Activated naive CD4-positive, alpha-beta T cell treated with anti-CD3 and anti-CD28 coated beads, Interleukin-2, amount 10 ng/mL, durations not matched to agents 7 days and 5 days (primary cell): ENCODE data around the gene MDH1.

ENCODE experiments used
- CTCF ChIA-PET: fragments of 350-600 bp; sonication (Branson Sonifier 250); formaldehyde crosslinking; loops from one replicate; lab custom pipeline; 2021; ENCODE audit warnings: antibody characterized with exemption; lab: Charles Lee
- DNase-seq: peaks from one replicate; pipeline ENCODE4 v3.0.0-alpha.2; 2020
- H3K27ac Mint-ChIP-seq: one replicate; pipeline ENCODE4 v1.8.0; 2021; ENCODE audit warnings: mild to moderate bottlenecking, moderate library complexity, mixed read lengths
- H3K27me3 Mint-ChIP-seq: one replicate; pipeline ENCODE4 v1.8.0; 2021; ENCODE audit warnings: mild to moderate bottlenecking, mixed read lengths
- H3K36me3 Mint-ChIP-seq: one replicate; pipeline ENCODE4 v1.8.0; 2021; ENCODE audit warnings: mixed read lengths
- H3K4me1 Mint-ChIP-seq: one replicate; pipeline ENCODE4 v1.8.0; 2021; ENCODE audit warnings: mixed read lengths
- H3K4me3 Mint-ChIP-seq: one replicate; pipeline ENCODE4 v1.8.0; 2021; ENCODE audit warnings: mild to moderate bottlenecking, moderate library complexity, mixed read lengths
- H3K9me3 Mint-ChIP-seq: one replicate; pipeline ENCODE4 v1.8.0; 2021; ENCODE audit warnings: mixed read lengths

Gene MDH1

DNA sequence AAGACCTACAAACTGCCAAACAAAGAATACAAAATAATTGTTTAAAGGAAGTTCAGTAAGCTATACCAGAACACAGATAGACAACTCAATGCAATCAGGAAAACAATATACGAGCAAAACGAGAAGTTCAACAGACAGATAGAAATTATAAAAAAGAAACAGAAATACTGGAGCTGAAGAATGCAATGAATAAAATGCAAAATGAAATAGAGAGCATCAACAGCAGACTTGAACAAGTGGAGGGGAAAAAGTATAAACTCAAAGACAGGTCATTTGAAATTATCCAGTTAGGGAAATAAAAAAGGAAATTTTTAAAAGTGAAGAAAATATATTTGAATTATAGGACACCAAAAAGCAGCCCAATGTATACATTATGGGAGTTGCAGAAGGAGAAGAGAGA, 43.6 kb downstream of the MDH1 start:
- Mint-ChIP-seq H3K27ac (no peak overlapping the region), H3K4me3 (no peak overlapping the region), H3K9me3 (peaks cover 10% of the 10 kb centered on the region), H3K36me3 (peaks cover 3% of the 10 kb centered on the region), H3K27me3 (no peaks in the 10 kb centered on the region), H3K4me1 (no peaks in the 10 kb centered on the region)
- CTCF ChIA-PET: no interaction called here
- no peak for DNase-seq

DNA sequence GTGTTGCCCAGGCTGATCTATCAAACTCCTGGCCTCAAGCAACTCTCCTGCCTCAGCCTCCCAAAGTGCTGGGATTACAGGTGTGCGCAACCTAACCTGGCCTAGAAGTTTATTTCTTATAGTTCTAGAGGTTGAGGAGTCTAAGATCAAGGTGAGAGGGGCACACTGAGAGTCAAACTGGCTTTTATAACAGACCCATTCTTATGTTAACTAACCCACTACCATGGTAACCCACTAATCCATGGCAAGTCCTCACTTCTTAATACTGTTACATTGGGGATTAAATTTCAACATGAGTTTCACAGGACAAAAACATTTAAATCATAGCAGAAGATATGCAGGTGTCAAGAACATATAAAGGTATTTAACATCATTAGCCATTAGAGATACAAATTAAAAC, 50.6 kb downstream of the MDH1 start:
- Mint-ChIP-seq H3K27ac (no peak overlapping the region), H3K9me3 (peaks cover 4% of the 10 kb centered on the region), H3K27me3 (peaks cover 7% of the 10 kb centered on the region), H3K36me3 (no peaks in the 10 kb centered on the region), H3K4me1 (no peaks in the 10 kb centered on the region), H3K4me3 (no peak overlapping the region)
- CTCF ChIA-PET: no interaction called here
- no peak for DNase-seq

DNA sequence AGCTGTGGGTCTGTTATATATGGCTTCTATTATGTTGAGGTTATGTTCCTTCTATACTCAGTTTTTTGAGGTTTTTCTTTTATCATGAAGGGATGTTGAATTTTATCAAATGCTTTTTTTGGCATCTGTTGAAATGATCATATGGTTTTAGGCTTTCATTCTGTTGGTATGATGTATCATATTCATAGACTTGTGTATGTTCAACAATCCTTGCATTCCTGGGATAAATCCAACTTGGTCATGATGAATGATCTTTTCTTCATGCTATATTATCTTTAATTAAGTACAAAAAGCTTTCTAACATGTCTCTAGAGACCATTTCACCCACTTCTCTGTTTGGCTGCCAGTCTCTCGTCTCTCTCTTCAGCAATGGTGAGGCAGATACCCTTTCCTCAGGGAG, 54.2 kb downstream of the MDH1 start:
- no peaks in the 10 kb centered on the region for H3K4me1 Mint-ChIP-seq
- H3K4me3 Mint-ChIP-seq: no peak overlapping the region
- H3K27me3 Mint-ChIP-seq: peaks cover 7% of the 10 kb centered on the region
- no peaks in the 10 kb centered on the region for H3K36me3 Mint-ChIP-seq
- DNase-seq: no peak
- no peak overlapping the region for H3K27ac Mint-ChIP-seq
- no peaks in the 10 kb centered on the region for H3K9me3 Mint-ChIP-seq
- CTCF ChIA-PET: no interaction called here

DNA sequence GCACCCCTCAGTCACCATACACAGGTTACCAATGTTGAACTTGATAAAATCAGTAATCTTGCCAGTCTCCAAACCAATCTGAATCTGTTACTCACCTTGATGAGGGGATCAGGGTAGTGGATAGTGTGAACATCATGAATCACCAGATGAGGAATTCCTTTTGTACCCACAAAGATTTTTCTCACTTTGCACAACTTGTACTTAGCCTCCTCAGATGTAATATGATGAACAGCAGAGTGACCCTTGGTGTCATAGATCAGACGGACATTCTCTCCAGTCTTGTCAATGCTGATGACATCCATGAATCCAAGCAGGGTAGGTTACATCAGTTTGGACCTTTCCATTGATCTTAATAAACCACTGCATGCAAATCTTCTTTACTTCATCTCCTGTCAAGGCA, 54.7 kb downstream of the MDH1 start:
- H3K27me3 Mint-ChIP-seq: peaks cover 7% of the 10 kb centered on the region

DNA sequence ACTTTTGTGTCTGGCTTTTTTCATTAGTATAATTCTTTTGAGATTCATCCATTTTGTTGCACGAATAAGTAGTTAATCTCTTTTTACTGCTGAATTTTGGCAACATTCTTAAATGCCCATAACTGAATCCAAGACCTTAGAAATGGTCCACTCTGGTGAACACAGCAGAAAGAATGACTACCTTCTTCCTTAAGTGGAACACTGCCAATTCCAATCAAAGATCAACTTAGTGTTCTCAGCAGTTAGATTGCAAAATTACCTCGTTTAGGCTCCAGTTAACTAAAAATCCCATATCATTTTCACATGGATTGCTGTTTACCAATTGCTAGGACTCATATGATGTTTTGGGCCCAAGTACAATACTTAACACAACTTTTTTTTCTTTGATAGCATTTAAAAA, 59.9 kb downstream of the MDH1 start:
- Mint-ChIP-seq H3K27ac (no peak overlapping the region), H3K36me3 (no peaks in the 10 kb centered on the region), H3K4me1 (no peaks in the 10 kb centered on the region), H3K27me3 (peaks cover 6% of the 10 kb centered on the region), H3K4me3 (no peak overlapping the region), H3K9me3 (no peaks in the 10 kb centered on the region)
- no peak for DNase-seq
- CTCF ChIA-PET: no interaction called here

More for the DNA sequence above, 54.7 kb downstream of the MDH1 start:
- Mint-ChIP-seq H3K4me1 (no peaks in the 10 kb centered on the region), H3K27ac (no peak overlapping the region), H3K36me3 (no peaks in the 10 kb centered on the region), H3K4me3 (no peak overlapping the region), H3K9me3 (no peaks in the 10 kb centered on the region)
- CTCF ChIA-PET: no interaction called here
- no peak for DNase-seq

DNA sequence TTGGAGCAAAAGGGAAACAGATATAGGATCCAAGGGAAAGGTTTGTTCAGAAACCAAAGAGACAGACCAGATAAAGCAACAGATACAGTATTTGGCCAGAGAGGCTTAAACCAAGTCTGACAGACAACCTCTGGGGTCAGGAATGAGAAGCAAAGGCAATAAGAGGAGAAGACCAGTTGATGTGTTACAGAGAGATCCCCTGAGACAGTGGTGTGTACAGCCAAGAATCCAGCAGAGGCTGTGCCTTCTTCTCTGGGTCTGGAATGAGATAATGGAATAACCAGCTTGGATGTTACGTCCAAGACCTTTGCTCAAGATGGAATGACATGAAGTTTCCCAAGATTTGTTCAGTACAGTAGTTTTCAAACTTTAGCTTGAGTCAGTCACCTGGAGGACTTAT, 61.1 kb downstream of the MDH1 start:
- Mint-ChIP-seq H3K4me3 (no peak overlapping the region), H3K36me3 (no peaks in the 10 kb centered on the region), H3K4me1 (no peaks in the 10 kb centered on the region), H3K27ac (no peak overlapping the region), H3K9me3 (no peaks in the 10 kb centered on the region), H3K27me3 (peaks cover 4% of the 10 kb centered on the region)
- DNase-seq: no peak
- CTCF ChIA-PET: no interaction called here

DNA sequence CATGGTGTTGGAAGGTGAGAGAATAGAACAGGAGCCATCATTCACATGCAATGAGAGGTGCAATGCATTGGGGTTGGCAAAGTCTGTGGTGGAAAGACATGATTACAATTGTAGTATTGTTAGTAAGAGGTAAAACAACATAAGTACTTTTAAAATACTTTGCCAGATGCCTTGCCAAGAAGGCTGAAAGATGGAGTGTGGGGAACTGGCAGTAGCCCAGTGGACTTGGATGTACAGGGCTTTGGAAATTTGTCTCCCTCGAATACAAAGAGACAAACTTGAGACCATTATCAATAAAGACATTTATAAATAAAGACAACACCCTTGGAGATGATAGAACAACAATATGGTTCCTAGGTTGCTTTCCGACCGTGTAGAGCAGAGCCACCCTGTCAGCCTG, 62.0 kb downstream of the MDH1 start:
- H3K27me3 Mint-ChIP-seq: peaks cover 4% of the 10 kb centered on the region
- no peaks in the 10 kb centered on the region for H3K36me3 Mint-ChIP-seq
- H3K4me3 Mint-ChIP-seq: no peak overlapping the region
- DNase-seq: no peak
- H3K27ac Mint-ChIP-seq: no peak overlapping the region
- H3K4me1 Mint-ChIP-seq: no peaks in the 10 kb centered on the region
- no peaks in the 10 kb centered on the region for H3K9me3 Mint-ChIP-seq
- CTCF ChIA-PET: no interaction called here

DNA sequence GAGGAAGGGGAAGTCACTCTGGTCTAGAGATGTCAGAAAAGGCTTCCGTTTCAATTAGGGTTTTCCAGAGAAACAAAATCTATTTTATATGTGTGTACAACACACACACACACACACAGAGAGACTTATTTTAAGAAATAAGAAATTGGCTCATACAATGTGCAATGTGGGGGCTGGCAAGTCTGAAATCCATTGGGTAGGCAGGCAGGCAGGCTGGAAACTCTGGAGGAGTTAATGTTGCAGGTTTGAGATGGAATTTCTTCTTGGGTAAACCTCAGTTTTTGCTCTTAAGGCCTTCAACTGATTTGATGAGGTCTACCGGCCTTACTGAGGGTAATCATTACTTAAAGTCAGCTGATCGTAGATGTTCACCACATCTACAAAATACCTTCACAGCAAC, 62.6 kb downstream of the MDH1 start:
- Mint-ChIP-seq H3K36me3 (no peaks in the 10 kb centered on the region), H3K9me3 (no peaks in the 10 kb centered on the region), H3K27me3 (peaks cover 4% of the 10 kb centered on the region), H3K27ac (no peak overlapping the region), H3K4me3 (no peak overlapping the region), H3K4me1 (no peaks in the 10 kb centered on the region)
- no peak for DNase-seq
- CTCF ChIA-PET: no interaction called here

DNA sequence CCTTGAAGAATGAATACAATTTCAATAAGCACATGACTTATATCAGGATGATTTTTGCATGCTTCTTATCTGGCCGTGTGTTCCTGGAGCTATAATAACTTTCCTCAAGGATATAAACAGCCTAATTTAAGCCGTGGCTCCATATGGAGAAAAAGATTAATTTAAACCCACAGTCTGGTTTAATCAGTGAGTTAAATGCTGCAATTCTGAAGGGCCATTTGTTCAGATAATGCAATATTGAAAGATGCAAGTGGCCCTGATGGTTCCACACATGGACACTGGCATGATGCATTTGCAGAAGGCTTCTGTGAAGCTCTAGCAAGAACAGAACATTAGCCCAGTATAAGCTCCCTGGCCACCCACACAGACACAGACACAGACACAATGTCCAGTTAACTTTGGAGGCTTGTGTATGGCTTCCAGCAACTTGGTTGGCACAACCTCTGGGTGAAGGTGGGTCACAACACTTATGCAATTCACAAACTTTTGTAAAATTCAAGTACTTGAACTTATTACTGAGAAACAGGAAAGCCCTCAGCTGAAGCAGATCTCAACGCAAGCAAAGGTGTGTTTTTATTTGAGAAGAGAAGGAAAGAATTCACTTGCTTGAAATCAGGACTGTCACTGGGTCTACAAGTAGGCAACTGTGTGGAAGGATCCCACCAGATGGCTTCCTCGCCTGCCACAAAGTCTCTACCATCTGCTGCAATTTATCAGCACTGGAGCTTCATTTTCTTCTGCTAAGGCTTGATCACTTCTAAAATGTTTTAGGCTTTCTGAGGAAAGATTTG, 63.3 kb downstream of the MDH1 start:
- CTCF ChIA-PET: no interaction called here
- Mint-ChIP-seq H3K27me3 (peaks cover 4% of the 10 kb centered on the region), H3K4me1 (no peaks in the 10 kb centered on the region)

DNA sequence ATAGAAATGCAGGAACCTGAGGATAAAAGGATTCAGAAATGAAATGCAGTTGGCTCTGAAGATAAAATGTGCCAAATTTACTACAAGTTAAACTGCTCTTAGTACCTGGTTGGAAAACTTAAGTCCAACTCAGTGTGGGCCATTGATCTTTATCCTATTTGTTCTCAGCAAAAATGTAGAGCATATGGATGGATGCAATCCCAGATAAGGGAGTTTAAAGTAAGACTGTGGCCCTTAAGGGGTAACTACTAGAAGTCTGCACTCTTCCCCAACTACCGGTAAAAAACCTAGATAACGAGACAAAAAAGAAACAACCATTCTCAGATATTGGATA, 63.9 kb downstream of the MDH1 start:
- Mint-ChIP-seq H3K27ac (no peak overlapping the region), H3K27me3 (peaks cover 4% of the 10 kb centered on the region), H3K36me3 (no peaks in the 10 kb centered on the region), H3K9me3 (no peaks in the 10 kb centered on the region), H3K4me1 (no peaks in the 10 kb centered on the region), H3K4me3 (no peak overlapping the region)
- CTCF ChIA-PET: no interaction called here
- DNase-seq: no peak

More for the DNA sequence above, 63.3 kb downstream of the MDH1 start:
- no peaks in the 10 kb centered on the region for H3K36me3 Mint-ChIP-seq
- no peak overlapping the region for H3K4me3 Mint-ChIP-seq
- no peak for DNase-seq
- no peaks in the 10 kb centered on the region for H3K9me3 Mint-ChIP-seq
- H3K27ac Mint-ChIP-seq: no peak overlapping the region

DNA sequence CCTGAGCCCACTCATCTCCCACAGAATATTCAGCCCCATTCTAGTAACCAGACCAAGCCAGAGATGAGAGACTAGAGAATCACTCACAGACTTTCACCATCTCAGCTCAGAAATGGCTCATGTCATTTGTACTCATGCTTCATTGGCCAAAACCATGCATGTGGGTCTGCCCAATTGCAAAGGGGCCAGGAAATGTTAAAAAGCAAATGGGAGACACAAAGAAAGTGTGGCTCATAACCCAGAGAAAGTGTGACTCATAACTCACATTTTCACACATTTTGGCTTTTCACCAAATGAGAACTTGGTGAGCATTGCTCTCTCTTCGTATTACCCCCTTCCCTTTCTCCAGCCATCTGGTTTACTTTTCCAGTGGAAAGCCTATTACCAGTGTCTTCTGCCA, 66.2 kb downstream of the MDH1 start:
- Mint-ChIP-seq H3K36me3 (no peaks in the 10 kb centered on the region), H3K4me3 (no peak overlapping the region), H3K9me3 (no peaks in the 10 kb centered on the region), H3K27me3 (no peaks in the 10 kb centered on the region), H3K27ac (no peak overlapping the region), H3K4me1 (no peaks in the 10 kb centered on the region)
- CTCF ChIA-PET: no interaction called here
- DNase-seq: no peak
